NCI-H226 (cell line): ENCODE measurements around the gene SORCS2.

Experiments
- DNase-seq: peaks from one replicate; pipeline ENCODE4 v3.0.0-alpha.2; 2015

The SORCS2 gene

GRCh38 chr4:7726665-7727413 is 534.5 kb downstream of the SORCS2 start:
- DNase-seq, result no peak

- DNase-seq, result peak; percentile 53
Measured at GRCh38 chr4:7727749-7728148, 535.4 kb downstream of the SORCS2 start.

GRCh38 chr4:7731437-7731836 is 539.1 kb downstream of the SORCS2 start:
- DNase-seq, result no peak

- no peak for DNase-seq
Measured at GRCh38 chr4:7732263-7732662, 539.9 kb downstream of the SORCS2 start.

GRCh38 chr4:7733201-7733600 is 540.9 kb downstream of the SORCS2 start:
- no peak for DNase-seq

GRCh38 chr4:7733801-7734650 is 541.7 kb downstream of the SORCS2 start:
- DNase-seq, result no peak

- DNase-seq, result no peak
Measured at GRCh38 chr4:7734651-7735260, 542.4 kb downstream of the SORCS2 start.

GRCh38 chr4:7735395-7735794 is 543.1 kb downstream of the SORCS2 start:
- no peak for DNase-seq

GRCh38 chr4:7735961-7736360 is 543.6 kb downstream of the SORCS2 start:
- no peak for DNase-seq

GRCh38 chr4:7736436-7737267 is 544.3 kb downstream of the SORCS2 start:
- DNase-seq, result peak; percentile 21

GRCh38 chr4:7737268-7737645 is 544.9 kb downstream of the SORCS2 start:
- no peak for DNase-seq

- no peak for DNase-seq
Measured at GRCh38 chr4:7737752-7738457, 545.6 kb downstream of the SORCS2 start.

- no peak for DNase-seq
Measured at GRCh38 chr4:7738458-7739076, 546.2 kb downstream of the SORCS2 start.

- DNase-seq, result no peak
Measured at GRCh38 chr4:7739077-7739917, 547.0 kb downstream of the SORCS2 start.

GRCh38 chr4:7739918-7740865 is 547.9 kb downstream of the SORCS2 start:
- DNase-seq, result no peak

- DNase-seq, result no peak
Measured at GRCh38 chr4:7740866-7741525, 548.7 kb downstream of the SORCS2 start.

GRCh38 chr4:7741946-7742806 is 549.8 kb downstream of the SORCS2 start:
- DNase-seq, result no peak

GRCh38 chr4:7742807-7743280 is 550.5 kb downstream of the SORCS2 start:
- DNase-seq, result no peak
